ENCODE results near the gene C6orf118.

C6orf118 gene

DNA sequence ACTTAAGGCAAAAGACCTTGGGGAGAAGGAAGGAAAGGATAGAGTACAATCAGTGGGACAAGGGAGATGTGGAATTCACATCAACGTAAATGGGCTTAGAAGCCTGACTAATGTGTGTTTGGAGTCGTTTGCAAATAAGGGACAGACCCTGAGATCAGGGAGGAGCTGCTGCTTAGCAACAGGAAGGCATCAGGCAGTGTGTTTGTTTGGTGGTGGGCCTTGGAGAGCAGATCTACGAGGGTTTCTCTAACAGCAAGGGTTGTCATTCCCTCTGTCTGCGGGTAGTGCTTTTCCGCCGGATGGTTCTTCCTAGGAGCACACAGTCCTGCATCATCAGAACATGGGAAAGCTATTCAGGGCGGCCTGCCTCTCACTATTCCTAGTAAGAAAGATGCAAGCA, 40.4 kb downstream of the C6orf118 start:
- Mint-ChIP-seq H3K9me3 (ENCODE audit: low read depth) (no peaks in the 10 kb centered on the region), H3K27me3 (peaks cover 1% of the 10 kb centered on the region), H3K4me1 (ENCODE audit: low read depth) (no peaks in the 10 kb centered on the region), H3K4me3 (no peak overlapping the region), H3K36me3 (no peaks in the 10 kb centered on the region), H3K27ac (no peak overlapping the region)

GRCh38 chr6:165266621-165267020, 42.8 kb downstream of the C6orf118 start:
- Mint-ChIP-seq H3K9me3 (ENCODE audit: low read depth) (no peaks in the 10 kb centered on the region), H3K4me3 (no peak overlapping the region), H3K27ac (no peak overlapping the region), H3K27me3 (peaks cover 1% of the 10 kb centered on the region), H3K4me1 (ENCODE audit: low read depth) (no peaks in the 10 kb centered on the region), H3K36me3 (no peaks in the 10 kb centered on the region)

DNA sequence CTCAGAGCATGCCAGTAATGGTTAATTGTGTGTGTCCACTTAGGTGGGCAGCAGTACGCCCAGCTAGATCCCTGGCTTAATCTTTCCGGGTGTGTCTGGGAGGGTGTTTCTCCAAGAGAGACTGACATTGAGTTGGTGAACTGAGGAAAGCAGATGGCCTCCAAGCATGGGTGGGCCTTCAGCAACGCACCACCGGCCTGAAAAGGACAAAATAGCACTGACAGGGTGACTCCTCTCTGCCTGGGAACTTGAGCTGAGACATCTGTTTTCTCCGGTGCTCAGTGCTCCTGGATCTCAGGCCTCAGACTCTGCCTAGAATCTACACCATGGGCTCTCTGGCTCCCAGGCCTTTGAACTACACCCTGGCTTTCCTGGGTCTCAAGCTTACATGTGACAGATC, 43.2 kb downstream of the C6orf118 start:
- Mint-ChIP-seq H3K4me1 (ENCODE audit: low read depth) (no peaks in the 10 kb centered on the region), H3K36me3 (no peaks in the 10 kb centered on the region), H3K4me3 (no peak overlapping the region), H3K27ac (no peak overlapping the region), H3K27me3 (peaks cover 1% of the 10 kb centered on the region), H3K9me3 (ENCODE audit: low read depth) (no peaks in the 10 kb centered on the region)

- Mint-ChIP-seq H3K27ac (no peak overlapping the region), H3K4me3 (no peak overlapping the region), H3K27me3 (no peaks in the 10 kb centered on the region), H3K9me3 (ENCODE audit: low read depth) (peaks cover 20% of the 10 kb centered on the region), H3K36me3 (peaks cover 3% of the 10 kb centered on the region), H3K4me1 (ENCODE audit: low read depth) (no peaks in the 10 kb centered on the region)
Measured at GRCh38 chr6:165260462-165260861, 48.9 kb downstream of the C6orf118 start.

DNA sequence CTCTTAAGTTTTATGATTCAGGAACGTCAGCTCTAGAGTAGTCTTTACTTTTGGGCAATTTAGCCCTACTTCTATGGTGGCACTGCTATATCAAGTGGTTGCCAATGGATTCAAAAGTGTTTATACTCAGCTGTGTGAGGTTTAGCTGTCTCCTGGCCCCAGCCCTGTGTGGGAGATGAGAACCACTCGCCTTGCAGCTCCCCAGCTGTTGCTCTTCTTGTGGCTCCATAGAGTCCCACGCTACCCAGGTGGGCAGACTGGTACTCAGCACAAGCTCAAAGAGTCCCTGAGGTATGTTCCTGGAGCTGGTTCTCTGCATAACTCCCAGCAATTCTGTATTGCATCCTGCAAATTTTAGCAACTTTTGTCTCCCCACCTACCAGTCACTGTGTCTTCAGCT, 59.6 kb downstream of the C6orf118 start:
- H3K4me3 Mint-ChIP-seq = no peak overlapping the region
- peaks cover 4% of the 10 kb centered on the region for H3K9me3 Mint-ChIP-seq (ENCODE audit: low read depth)
- no peaks in the 10 kb centered on the region for H3K36me3 Mint-ChIP-seq

DNA sequence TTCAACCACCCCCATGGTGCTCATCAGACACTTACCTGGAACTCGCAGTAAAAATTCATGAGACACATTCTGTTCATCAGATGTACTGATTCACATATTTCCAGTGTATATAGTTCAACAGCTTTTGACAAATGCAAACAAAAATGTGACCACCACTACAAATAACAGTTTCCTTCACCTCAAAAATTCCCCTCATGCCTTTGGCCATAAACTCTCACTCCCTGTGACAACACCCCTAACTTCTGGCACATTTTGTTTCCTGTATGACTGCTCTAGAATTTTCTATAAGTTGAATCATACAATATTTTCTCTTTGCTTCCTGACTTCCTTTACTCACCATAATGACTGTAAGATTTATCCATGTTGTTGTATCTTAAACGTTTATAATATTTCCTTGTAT, 63.7 kb downstream of the C6orf118 start:
- Mint-ChIP-seq H3K27ac (no peak overlapping the region), H3K9me3 (ENCODE audit: low read depth) (no peaks in the 10 kb centered on the region), H3K4me1 (ENCODE audit: low read depth) (no peaks in the 10 kb centered on the region), H3K27me3 (no peaks in the 10 kb centered on the region), H3K4me3 (no peak overlapping the region), H3K36me3 (no peaks in the 10 kb centered on the region)

More for the DNA sequence above, 59.6 kb downstream of the C6orf118 start:
- no peaks in the 10 kb centered on the region for H3K27me3 Mint-ChIP-seq
- H3K27ac Mint-ChIP-seq = no peak overlapping the region
- H3K4me1 Mint-ChIP-seq (ENCODE audit: low read depth) = no peaks in the 10 kb centered on the region

DNA sequence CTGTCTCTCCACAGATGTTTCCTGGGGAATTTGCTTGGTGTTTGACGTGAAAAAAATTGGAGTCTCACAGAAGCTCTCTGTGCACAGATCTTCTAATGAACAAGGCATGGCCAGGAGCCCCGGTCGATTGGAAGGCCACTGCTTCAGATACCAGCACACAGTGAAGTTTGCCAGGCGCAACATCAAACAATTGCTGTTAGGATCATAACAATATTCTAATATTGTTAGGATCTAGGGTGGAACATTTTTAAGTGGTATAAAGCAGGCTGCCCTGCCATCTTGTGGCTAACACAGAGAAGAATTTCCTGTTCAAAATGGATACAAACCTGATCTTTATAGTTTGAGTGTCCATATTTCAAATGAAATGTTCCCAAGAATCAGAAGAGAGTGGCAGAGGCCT, 64.1 kb downstream of the C6orf118 start:
- Mint-ChIP-seq H3K27me3 (no peaks in the 10 kb centered on the region), H3K4me3 (no peak overlapping the region), H3K36me3 (no peaks in the 10 kb centered on the region), H3K9me3 (ENCODE audit: low read depth) (no peaks in the 10 kb centered on the region), H3K27ac (no peak overlapping the region), H3K4me1 (ENCODE audit: low read depth) (no peaks in the 10 kb centered on the region)

GRCh38 chr6:165244524-165245247, 64.7 kb downstream of the C6orf118 start:
- Mint-ChIP-seq H3K27ac (no peak overlapping the region), H3K36me3 (no peaks in the 10 kb centered on the region), H3K4me3 (no peak overlapping the region), H3K9me3 (ENCODE audit: low read depth) (no peaks in the 10 kb centered on the region), H3K27me3 (no peaks in the 10 kb centered on the region), H3K4me1 (ENCODE audit: low read depth) (no peaks in the 10 kb centered on the region)

GRCh38 chr6:165243801-165244200, 65.6 kb downstream of the C6orf118 start:
- H3K9me3 Mint-ChIP-seq (ENCODE audit: low read depth) = no peaks in the 10 kb centered on the region
- H3K27ac Mint-ChIP-seq = no peak overlapping the region
- H3K27me3 Mint-ChIP-seq = no peaks in the 10 kb centered on the region
- no peaks in the 10 kb centered on the region for H3K4me1 Mint-ChIP-seq (ENCODE audit: low read depth)
- H3K36me3 Mint-ChIP-seq = no peaks in the 10 kb centered on the region
- H3K4me3 Mint-ChIP-seq = no peak overlapping the region

DNA sequence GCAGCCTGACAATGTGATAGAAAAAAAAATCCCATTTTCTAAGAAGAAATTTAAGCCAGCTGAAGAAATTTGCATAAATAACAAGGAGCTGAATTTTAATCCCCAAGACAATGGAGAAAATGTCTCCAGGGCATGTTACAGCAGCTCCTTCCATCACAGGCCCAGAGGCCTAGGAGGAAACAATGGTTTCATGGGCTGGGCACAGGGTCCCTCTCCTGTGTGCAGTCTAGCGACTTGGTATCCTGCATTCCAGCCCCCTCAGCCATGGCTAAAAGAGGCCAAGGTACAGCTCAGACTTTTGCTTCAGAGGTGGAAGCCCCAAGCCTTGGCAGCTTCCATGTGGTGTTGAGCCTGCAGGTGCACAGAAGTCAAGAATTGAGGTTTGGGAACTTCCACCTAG, 73.1 kb downstream of the C6orf118 start:
- H3K4me1 Mint-ChIP-seq (ENCODE audit: low read depth) = no peaks in the 10 kb centered on the region
- H3K36me3 Mint-ChIP-seq = no peaks in the 10 kb centered on the region
- H3K27me3 Mint-ChIP-seq = no peaks in the 10 kb centered on the region
- H3K9me3 Mint-ChIP-seq (ENCODE audit: low read depth) = peaks cover 17% of the 10 kb centered on the region
- no peak overlapping the region for H3K27ac Mint-ChIP-seq
- H3K4me3 Mint-ChIP-seq = no peak overlapping the region

- H3K4me1 Mint-ChIP-seq (ENCODE audit: low read depth) = no peaks in the 10 kb centered on the region
- no peak overlapping the region for H3K4me3 Mint-ChIP-seq
- H3K9me3 Mint-ChIP-seq (ENCODE audit: low read depth) = peaks cover 17% of the 10 kb centered on the region
- no peaks in the 10 kb centered on the region for H3K36me3 Mint-ChIP-seq
- no peak overlapping the region for H3K27ac Mint-ChIP-seq
- no peaks in the 10 kb centered on the region for H3K27me3 Mint-ChIP-seq
Measured at GRCh38 chr6:165232731-165233488, 76.5 kb downstream of the C6orf118 start.

GRCh38 chr6:165231581-165232561, 77.5 kb downstream of the C6orf118 start:
- H3K4me3 Mint-ChIP-seq = no peak overlapping the region
- peaks cover 25% of the 10 kb centered on the region for H3K9me3 Mint-ChIP-seq (ENCODE audit: low read depth)
- no peaks in the 10 kb centered on the region for H3K36me3 Mint-ChIP-seq
- H3K27ac Mint-ChIP-seq = no peak overlapping the region
- H3K27me3 Mint-ChIP-seq = no peaks in the 10 kb centered on the region
- no peaks in the 10 kb centered on the region for H3K4me1 Mint-ChIP-seq (ENCODE audit: low read depth)

GRCh38 chr6:165231177-165231576, 78.2 kb downstream of the C6orf118 start:
- Mint-ChIP-seq H3K27ac (no peak overlapping the region), H3K9me3 (ENCODE audit: low read depth) (peaks cover 30% of the 10 kb centered on the region), H3K27me3 (no peaks in the 10 kb centered on the region), H3K4me3 (no peak overlapping the region), H3K36me3 (no peaks in the 10 kb centered on the region), H3K4me1 (ENCODE audit: low read depth) (no peaks in the 10 kb centered on the region)
